Erythroblast (primary cell): ENCODE data around the gene CCDC77.
"Not testable (repeated sequence)": the region's sequence is repeated elsewhere in the genome, so short reads cannot be mapped to it uniquely, and the experiment has no call there.

ENCODE experiments used
- DNase-seq, 2 experiments: peaks; one replicate each; lab custom pipeline; 2025; lab: John Stamatoyannopoulos, UW
- GATA1 ChIP-seq: IDR thresholded peaks from 2 replicates; pipeline ENCODE4 v1.6.1; 2011; ENCODE audit warnings: low read depth, mild to moderate bottlenecking, control low read depth, low read length, moderate library complexity
- POLR2A ChIP-seq: IDR thresholded peaks from 2 replicates; pipeline ENCODE4 v1.6.1; 2011; ENCODE audit warnings: mild to moderate bottlenecking, low read length

Gene CCDC77

DNA sequence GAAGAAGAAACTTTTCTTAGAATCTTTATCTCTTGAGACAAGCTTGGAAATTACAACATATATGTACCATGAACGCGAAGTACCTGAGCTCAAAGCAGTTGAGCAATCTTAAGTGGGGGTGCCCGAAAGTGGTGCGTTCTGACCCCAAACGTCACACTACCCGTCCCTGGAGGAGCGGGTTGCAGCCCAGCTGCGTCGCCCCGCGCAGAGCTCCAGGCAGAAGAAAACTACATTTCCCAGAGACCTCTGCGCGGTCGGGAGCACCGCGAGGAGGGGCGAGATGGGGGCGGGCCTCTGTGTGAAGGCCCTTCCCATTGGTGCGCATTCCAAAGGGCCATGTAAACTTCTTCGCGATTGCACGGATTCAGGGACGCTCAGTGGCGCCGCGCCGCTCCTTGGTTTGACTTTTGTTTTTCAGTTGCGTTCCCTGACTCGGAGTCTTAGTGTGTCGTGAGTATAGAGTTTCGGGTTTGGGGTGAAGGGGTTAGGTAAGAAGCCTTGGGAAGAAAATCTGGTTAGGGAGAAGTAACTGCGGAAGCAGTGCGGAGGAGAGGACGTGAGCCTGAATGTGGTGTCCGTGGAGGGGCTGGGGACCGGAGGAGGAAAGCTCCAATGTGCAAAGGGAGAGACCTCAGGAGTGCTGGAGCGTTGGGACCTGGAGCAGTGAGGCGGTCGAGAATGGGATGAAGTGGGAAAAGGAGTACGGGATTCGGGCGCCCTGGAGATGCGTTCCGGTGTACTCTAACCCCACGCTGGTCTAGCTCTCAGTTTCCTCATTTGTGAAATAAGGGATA, at the start of gene CCDC77:
Gene CCDC77, plus strand, starts transcription at position 410 of the 794 bp plus-strand sequence. CDS start 7,740 bp downstream, outside the sequence.
- no peak for TF ChIP-seq GATA1
- peak; percentile 63 for TF ChIP-seq POLR2A
- no peak for DNase-seq

- no peak for DNase-seq
- TF ChIP-seq POLR2A, result no peak
- no peak for TF ChIP-seq GATA1
These were observed 45.0 kb upstream of the CCDC77 start for GRCh38 chr12:356276-356988.

GRCh38 chr12:359091-359490, 42.4 kb upstream of the CCDC77 start:
- TF ChIP-seq POLR2A (no peak), GATA1 (no peak)
- no peak for DNase-seq

DNA sequence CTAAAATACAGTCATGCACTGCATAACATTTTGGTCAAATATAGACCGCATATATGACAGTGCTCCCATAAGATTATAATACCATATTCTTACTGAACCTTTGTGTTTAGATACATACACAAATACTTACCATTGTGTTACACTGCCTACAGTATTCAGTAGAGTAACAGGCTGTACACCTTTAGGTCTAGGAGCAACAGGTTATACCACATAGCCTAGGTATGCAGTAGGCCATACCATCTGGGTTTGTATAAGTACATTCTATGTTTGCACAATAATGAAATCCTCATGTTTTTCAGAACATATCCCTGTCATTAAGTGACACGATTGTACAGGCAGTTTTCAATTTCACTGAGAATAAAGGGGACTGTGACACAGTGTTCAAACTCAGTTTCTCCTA, 34.6 kb upstream of the CCDC77 start:
- no peak for TF ChIP-seq GATA1
- no peak for TF ChIP-seq POLR2A
- DNase-seq, result no peak

DNA sequence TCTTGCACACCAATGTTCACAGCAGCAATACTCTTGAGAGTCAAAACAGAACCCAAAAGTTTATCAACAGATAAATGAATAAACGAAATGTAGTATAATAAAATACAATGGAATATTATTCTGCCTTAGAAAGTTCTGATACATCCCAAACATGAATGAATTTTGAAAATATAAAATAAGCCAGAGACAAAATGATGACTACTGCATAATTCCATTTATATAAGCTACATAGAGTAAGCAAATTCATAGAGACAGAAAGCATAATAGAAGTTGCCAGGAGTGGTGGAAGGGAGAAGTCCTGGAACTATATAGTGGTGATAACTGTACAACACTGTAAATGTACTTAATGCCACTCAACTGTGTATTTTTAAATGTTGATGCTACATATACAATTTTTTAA, 33.5 kb upstream of the CCDC77 start:
- no peak for DNase-seq

DNA sequence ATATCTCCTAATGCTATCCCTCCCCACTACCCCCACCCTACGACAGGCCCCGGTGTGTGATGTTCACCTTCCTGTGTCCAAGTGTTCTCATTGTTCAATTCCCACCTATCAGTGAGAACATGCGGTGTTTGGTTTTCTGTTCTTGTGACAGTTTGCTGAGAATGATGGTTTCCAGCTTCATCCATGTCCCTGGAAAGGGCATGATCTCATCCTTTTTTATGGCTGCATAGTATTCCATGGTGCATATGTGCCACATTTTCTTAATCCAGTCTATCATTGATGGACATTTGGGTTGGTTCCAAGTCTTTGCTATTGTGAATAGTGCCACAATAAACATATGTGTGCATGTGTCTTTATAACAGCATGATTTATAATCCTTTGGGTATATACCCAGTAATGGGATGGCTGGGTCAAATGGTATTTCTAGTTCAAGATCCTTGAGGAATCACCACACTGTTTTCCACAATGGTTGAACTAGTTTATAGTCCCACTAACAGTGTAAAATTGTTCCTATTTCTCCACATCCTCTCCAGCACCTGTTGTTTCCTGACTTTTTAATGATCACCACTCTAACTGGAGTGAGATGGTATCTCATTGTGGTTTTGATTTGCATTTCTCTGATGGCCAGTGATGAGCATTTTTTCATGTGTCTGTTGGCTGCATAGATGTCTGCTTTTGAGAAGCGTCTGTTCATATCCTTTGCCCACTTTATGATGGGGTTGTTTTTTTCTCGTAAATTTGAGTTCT, 30.5 kb upstream of the CCDC77 start:
- not testable (repeated sequence) for DNase-seq

More for the DNA sequence above, 33.5 kb upstream of the CCDC77 start:
- no peak for TF ChIP-seq POLR2A
- no peak for TF ChIP-seq GATA1

- DNase-seq, result no peak
- TF ChIP-seq POLR2A, result no peak
- TF ChIP-seq GATA1, result no peak
These were observed 14.8 kb upstream of the CCDC77 start for GRCh38 chr12:386651-387050.

DNA sequence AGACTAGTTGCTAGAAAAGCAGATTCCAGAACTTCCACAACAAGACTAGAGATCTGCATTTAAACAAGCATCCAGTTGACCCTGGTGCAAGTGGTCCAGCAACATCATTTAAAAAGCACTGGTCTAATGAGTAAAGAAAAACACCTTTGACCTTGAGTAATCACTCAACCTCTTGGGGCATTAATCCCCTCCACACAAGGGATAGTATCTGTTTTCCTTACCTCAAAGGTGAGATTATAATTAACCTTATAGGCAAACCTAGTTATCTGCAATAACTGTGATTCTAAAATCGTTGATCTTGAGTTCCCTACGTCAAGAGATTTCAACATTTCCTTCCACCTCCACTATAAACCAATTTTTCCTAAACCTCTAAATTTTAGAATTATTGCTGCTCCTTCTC, 13.4 kb upstream of the CCDC77 start:
- no peak for DNase-seq
- no peak for TF ChIP-seq GATA1

- no peak for DNase-seq
- TF ChIP-seq GATA1 (no peak), POLR2A (no peak)
These were observed 12.8 kb upstream of the CCDC77 start for GRCh38 chr12:388541-389141.

- TF ChIP-seq GATA1 (no peak), POLR2A (peak; percentile 85)
- DNase-seq, result no peak
These were observed 12.0 kb upstream of the CCDC77 start, which contains the start of gene KDM5A for GRCh38 chr12:389142-390096. Gene KDM5A (minus strand): TSS chr12:389320. CDS start chr12:389091, 229 bp downstream.

DNA sequence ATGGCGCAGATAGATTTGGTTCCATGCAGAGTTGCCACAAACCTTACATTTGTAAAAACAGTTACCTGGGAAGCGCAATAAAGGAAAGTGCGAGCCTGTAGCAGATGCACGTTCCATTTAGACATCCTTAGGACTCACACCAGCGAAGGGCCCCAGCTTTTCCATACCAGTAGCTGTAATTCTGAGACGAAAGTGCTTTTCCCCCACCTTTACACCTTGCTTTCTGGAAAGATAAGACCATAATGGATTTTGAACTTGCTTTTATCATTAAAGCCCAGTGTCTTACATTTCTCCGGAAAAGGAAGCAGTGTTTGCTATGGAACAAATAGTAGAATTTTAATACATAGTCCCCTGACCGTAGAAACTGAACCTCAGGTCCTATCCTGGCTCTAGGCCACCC, 616 bp upstream of the CCDC77 start:
- TF ChIP-seq GATA1 (no peak), POLR2A (no peak)
- no peak for DNase-seq

- DNase-seq, result no peak
These were observed 565 bp downstream of the CCDC77 start for GRCh38 chr12:402029-402389.

DNA sequence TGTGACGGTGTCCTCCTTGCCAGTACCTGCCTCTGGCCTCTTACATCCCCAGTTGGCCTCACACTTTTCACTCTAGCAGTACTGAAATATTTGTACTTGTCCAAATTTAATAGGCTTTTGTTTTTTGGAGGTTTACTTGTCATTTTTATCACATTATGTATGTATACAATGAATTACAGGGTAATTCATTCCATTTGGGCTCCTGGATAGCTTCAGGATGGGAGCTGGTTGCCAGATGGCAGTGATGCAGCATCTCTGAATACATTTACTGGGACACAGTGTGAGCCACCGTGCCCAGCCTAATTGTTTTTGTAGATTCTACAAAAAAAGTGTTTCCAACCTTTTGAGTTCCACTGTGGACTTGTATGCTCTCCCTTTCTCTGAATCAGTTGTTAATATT, 13.4 kb downstream of the CCDC77 start:
- TF ChIP-seq GATA1 (no peak), POLR2A (no peak)

More at GRCh38 chr12:402029-402389, 565 bp downstream of the CCDC77 start:
- TF ChIP-seq GATA1 (no peak), POLR2A (no peak)

More for the DNA sequence above, 13.4 kb downstream of the CCDC77 start:
- no peak for DNase-seq
